Activated CD8-positive, alpha-beta memory T cell treated with anti-CD3 and anti-CD28 coated beads for 4 hours (primary cell): ENCODE measurements around the gene ATP6V0E1.

Experiments used
- DNase-seq, 2 donors: peaks; one replicate each; pipeline ENCODE4 v3.0.0-alpha.2; 2020; ENCODE audit warnings: low read depth in 2 of 2

Gene ATP6V0E1

DNA sequence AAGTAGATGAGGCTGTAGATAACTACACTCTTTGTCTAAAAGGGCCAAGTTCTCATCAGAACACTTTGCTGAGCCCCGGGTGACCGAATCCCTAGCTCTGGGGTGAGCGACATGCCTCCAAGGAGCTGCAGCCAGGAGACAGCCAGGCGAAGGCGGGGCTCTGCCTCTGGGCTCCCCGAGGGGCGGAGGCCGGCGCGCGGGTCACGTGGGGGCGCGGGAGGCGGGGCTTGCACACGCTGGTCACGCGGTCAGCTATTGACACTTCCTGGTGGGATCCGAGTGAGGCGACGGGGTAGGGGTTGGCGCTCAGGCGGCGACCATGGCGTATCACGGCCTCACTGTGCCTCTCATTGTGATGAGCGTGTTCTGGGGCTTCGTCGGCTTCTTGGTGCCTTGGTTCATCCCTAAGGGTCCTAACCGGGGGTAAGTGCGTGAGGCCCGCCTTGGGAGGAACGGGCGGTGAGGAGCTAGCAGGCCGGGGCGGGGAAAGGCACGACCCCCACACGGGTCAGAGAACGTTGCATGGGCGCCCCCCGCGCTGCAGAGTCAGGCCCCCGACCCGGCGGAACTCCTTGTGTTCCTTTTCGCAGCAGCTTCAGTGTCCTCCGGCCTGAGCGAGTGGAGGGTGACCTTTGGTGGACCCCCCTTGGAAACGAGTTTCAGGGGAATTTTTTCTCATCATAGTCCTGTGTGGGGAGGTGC lies at the start of gene ATP6V0E1:
Gene ATP6V0E1 (plus strand): TSS at position 230 of the 702 bp plus-strand sequence. CDS start 90 bp downstream, at position 320.
- peak; percentile 85 to 90 for DNase-seq

DNA sequence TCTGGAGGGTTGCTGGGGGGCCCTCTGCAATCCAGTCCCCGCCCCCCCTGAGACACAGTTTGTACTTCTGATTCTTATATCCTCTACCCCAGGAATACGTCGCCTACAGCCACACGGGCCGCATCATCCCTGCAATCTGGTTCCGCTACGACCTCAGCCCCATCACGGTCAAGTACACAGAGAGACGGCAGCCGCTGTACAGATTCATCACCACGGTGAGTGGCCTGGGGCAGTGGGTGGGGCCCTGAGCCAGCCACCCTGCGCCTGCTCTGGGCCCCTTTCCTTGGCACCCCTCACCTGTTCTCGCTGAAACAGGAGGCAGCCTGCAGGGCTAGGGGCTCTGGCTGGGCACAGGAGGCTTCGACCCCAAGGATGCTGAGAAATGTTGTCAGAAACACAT lies 48.5 kb upstream of the ATP6V0E1 start:
- no peak for DNase-seq

DNA sequence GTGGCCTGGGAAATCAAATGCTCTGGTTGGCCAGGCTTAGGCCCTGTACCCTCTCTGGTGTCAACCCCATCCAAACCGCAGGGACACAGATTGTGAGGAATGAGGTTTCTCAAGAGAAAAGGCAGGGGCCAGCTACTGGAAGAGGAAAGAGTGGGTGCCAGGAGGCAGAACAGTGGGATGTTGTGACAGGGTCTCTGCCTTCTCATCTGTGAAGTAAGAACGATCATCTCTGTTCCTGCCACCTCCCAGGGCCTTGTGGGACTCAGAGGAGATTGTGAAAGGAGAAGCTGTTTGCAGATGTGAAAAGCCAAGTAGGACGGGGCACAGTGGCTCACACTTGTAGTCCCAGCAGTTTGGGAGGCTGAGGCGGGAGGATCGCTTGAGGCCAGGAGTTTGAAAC lies 47.2 kb upstream of the ATP6V0E1 start:
- no peak for DNase-seq

DNA sequence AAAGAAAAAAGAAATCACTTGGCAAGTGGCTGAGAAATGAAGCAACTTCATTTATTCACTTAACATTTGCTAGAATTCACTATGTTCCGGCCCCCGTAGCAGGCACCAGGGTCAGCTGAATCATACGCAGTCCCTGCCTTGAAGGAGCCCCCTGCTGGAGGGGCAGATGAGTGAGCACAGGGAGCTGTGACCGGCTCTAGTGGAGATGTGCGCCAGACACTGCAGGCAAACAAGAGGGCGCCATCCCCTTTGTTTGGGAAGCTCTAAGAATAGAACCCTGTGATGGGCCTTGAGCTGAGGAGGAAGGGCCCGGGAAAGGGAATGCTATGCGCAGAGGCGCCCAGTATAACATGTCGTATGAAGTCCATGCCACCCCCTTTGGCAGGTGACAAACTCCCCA lies 44.5 kb upstream of the ATP6V0E1 start:
- no peak for DNase-seq

DNA sequence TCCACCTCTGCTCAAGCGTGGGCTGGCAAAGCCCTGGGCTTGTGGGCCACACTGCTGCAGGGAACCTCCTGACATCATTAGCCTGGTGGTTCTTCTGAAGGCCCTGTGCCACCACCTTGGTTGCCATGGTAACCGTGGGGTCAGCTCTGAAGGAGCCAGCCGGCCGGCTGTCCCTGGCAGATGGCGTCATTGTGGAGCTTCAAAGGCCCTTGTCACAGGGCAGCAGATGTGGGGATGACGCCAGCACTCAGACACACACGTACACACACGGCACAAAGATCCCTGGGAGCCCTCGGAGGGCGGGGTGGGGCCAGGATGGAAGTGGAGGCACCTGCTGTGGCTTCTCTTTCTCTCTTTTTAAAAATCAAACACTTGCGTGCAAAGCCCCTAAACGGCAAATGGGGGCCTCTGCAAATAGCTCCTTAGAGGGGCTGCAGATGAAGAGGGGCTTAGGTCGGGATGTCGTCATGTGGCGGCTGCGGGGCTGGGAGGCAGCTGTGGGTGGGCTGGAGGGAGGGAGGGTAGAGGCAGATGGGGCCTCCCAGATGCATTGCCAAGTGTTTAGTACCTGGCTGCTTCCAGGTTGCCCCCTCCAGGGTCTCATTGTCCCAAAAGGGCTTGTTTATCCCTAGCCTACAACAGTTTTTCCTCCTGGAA lies 43.8 kb upstream of the ATP6V0E1 start:
- no peak for DNase-seq

DNA sequence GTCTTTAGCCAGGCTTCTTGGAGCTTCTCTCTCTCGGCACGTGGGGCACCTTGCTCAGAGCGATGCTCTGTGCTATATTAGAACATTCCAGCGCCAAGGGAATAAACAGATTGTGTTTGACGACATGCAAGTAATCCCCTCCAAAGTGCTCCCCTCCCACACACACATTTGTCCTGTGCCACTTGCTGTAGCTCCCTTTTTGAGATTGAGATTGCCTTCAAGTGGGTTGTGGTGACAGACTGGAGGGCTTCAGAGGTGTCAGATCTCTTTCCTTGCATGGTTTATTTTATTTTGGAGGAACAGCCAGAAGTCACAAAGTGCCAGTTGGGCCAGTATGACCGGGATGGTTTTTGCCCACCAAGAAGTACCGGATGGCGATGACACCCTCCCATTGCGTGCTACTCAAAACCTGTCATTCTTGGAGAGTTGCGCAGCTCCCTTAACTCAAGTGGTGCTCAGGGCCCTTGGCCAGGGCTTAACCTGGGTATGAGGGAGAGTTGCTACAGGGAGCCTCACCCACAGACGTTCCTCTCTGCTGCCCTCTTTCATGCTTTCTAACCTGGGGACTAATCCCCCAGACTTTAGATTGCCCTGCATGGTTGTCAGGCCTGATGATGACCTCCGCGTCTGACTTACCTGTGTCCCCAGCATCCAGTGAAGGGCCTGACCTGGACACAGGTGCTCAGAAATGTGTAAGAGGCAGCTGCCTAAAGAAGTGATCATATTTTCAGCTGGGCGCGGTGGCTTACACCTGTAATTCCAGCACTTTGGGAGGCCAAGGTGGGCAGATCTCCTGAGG lies 43.1 kb upstream of the ATP6V0E1 start:
- DNase-seq = no peak

DNA sequence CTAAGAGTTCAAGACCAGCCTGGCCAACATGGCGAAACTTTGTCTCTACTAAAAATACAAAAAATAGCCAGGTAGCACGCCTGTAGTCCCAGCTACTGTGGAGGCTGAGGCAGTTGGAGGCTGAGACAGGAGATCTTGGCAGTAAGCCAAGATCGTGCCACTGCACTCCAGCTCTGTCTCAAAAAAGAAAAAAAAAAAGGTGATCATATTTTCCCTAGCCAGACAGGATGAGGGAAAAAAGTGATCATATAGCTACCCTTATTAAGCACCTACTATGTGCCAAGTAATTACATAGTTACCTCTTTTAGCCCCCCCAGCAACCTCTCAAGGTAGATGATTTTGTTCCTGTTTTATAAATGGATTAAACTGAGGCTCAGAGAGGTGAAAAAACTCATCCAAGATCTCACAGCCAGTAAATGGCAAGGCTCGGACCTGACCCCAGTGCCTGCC lies 42.5 kb upstream of the ATP6V0E1 start:
- no peak for DNase-seq

DNA sequence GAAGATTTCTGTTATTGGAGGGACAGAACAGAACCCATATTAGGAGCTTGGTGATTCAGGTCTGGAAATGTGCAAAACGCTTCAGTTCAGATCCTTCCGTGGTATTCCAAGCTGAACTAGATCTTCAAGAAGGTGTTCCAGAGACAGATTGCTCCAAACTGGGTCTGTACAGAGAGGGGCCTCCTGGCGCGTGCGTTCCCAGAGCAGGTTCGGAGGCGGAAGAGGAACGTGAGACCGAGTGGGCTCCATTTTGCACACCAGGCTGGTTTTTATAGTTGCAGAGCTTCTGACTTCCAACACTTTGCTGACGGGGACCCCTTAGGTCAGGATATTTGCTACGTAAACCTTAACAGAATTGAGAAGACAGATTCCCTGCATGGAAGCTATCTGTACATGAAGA lies 41.0 kb upstream of the ATP6V0E1 start:
- no peak for DNase-seq

DNA sequence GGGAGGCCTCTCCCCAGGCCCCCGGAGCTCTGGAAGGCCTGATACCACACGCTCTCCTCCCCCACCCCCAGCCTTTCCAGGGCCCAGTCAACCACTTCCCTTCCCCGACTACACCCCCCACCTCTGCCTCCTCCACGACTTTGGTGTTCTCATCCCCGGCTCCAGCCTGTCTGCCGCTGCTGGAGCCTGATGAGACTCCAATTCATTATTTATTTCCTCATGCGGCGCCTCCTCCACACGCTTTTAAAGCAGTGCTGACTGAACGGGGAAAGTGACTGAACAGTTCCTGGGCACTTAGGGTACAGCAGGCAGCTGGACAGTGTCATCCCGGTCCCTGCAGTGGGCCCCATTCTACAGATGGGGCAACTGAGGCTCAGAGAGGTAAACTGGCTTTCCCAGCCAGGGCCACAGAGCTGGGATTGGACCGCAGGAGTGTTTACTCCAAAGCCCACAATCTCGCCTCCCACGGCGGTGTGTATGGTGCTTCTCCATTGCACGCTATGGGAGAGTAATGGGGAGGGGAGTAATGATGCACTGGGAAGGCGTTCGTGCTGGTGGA lies 40.2 kb upstream of the ATP6V0E1 start:
- no peak for DNase-seq

DNA sequence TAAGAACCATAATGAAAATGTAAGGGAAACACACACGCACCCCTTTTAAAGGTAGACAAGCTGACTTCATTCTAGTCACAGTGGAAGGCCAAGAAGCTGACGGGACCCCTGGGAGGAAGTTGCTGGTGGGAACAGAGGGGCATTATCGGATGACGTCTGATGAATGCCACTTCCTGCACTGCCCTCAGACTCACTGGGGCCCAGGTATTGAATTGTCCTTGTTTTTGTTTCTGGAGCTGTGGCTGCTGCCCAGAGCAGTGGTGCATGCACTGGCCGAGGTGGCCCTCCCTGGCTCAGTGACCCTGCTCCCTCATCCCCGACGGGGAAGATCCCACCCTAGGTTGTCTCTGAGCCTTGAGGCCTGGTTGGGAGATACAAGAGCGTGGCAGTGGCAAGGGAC lies 39.7 kb upstream of the ATP6V0E1 start:
- DNase-seq = no peak

DNA sequence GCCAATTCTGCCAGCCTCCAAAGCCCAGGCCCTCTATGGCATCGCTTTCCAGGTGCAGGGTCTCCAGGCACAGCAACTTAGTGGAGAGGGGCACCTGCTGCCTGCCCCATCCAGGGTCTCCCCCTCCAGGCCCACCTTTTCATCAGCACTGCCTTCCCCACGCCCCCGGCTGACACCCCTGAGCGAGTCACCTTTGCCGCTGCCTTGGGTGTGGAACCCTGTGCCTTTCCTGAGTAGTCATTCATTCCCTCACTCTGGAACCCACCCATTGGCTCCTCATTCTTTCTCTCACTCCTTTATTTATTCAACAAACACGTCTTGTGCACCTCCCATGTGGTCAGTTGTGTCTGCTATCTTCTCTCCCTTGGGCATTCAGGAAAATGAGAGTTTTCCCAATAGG lies 38.8 kb upstream of the ATP6V0E1 start:
- no peak for DNase-seq

DNA sequence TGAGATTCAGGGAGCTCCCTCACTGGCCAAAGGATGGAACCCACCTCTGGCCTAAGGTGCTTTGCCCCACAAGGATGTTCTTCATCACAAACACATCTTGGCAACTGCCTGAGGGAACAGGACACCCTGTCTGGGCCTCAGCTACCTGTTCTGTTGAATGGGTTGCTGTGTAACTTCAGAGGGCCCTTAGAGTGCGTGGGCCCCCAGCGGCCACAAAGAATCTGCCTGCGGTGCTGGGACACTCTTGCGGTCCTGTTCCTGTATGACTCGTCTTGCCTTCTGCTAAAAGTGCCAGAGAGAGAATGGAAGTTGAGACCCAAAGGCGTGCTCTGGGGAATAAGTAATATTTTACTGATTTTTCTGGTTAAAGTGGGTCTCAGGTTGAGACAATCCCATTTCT lies 38.4 kb upstream of the ATP6V0E1 start:
- no peak for DNase-seq

DNA sequence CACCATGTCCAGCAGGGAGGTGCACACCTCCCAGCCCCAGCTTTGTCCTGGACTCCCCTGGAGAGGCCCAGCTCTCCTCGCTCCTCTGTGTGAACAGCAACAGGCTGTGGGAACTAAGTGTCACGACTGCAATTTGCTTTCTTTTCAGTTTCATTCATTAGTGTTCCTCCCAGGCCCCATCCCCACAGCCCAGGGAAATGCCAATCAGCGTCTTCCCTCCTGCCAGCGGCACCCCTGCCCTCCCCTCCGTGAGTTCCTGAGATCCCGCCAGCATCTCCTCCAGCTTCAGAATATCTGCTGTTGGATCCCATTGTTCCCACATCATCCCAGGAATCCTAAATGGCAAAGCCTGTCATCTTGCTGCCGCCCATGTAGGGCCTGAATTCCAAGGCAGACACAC lies 37.4 kb upstream of the ATP6V0E1 start:
- no peak for DNase-seq

DNA sequence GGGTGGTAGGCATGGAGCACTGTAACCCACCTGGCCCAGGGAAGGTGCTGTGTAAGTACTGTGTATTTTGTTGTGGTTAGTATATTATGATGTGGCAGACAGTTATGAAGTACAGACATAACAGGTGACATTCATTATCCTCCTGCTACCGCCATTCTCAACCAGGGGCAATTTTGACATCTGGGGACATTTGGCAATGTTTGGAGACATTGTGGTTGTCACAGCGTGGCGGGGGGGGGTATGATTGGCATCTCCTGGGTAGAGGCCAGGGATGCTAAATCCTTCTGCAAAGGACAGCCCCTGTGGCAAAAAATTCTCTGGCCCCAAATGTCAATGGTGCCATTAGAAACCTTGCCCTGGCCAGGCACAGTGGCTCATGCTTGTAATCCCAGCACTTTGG lies 34.1 kb upstream of the ATP6V0E1 start:
- DNase-seq = no peak

DNA sequence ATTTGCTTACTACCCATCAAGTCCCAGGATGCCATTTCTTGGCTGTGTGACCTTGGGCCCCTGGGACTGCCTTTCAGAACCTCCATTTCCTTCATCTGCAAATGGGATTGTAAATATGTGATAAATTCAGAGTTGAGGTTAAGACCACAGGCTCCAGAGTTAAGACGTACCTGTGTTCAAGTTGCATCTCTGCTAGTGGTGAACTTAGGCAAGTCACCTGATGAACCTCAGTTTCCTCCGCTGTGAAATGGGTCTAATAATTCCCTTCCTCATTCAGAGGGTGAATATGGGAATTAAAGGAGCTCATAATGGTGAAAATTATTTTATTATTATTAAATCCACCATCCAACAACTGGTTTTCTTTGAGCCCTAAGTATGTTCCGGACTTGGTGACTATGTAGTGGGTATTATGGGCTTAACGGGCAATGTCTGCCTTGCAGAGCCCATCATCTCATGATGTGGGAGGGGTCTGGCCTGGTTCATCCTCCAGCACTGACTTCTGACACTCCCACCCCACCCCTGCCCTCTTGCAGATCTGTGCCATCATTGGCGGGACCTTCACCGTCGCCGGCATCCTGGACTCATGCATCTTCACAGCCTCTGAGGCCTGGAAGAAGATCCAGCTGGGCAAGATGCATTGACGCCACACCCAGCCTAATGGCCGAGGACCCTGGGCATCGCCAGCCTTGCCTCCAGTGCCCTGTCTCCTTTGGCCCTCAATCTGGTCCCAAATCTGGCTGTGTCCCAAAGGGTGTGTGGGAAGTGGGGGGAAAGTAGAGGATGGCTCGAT lies 33.2 kb upstream of the ATP6V0E1 start:
- no peak for DNase-seq

DNA sequence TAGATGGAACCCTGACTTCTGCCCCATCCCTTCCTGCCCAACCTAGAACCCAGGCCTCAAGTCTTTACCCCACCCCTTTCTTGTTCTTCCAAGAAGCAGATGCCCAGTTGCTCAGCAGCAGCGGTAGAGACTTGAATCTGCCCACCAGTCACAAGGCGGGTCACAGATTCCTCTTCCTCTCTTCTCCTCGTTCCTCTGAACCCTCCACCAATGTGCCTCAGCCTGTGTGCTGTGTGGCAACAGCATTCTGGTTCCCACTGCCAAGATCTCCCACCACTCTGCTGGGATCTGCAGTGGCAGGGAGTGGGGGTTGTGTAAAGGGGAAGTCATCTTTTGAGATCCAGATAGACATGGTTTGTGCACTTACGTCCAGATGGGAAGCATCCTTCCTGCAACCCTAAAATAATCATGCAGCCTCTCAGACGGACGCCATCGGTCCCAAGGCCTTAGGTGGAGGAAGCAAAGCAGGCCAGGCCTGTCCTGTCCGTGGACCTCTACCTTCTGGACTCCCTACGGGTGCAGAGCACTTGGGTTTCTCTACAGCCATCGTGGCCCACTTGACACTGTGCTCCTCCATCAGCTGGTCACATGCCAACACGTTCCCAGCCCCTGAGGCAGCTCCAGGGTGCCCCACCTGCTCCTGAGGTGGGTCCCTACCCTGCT lies 32.1 kb upstream of the ATP6V0E1 start:
- no peak for DNase-seq

DNA sequence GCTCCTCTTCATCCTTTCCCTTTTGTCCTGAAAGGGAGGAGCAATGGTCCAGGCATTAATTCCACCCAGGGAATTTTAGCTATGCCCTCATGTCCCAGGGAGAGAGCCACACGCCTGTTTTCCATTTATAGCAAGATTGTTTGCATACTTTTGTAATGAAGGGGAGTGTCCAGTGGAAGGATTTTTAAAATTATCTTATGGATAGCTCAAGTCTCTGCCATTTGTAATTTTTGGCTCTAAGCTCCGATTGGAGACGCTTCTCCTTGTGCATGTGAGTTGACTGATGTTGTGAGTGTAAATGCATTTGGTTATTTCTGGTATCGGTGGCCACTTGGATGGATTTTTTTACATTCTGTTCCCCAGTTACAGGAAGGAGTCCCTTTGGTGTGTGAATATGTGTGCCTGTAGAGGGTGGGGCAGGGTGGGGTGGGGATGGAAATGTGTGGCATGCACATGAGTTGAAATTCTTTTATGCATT lies 31.5 kb upstream of the ATP6V0E1 start:
- no peak for DNase-seq

DNA sequence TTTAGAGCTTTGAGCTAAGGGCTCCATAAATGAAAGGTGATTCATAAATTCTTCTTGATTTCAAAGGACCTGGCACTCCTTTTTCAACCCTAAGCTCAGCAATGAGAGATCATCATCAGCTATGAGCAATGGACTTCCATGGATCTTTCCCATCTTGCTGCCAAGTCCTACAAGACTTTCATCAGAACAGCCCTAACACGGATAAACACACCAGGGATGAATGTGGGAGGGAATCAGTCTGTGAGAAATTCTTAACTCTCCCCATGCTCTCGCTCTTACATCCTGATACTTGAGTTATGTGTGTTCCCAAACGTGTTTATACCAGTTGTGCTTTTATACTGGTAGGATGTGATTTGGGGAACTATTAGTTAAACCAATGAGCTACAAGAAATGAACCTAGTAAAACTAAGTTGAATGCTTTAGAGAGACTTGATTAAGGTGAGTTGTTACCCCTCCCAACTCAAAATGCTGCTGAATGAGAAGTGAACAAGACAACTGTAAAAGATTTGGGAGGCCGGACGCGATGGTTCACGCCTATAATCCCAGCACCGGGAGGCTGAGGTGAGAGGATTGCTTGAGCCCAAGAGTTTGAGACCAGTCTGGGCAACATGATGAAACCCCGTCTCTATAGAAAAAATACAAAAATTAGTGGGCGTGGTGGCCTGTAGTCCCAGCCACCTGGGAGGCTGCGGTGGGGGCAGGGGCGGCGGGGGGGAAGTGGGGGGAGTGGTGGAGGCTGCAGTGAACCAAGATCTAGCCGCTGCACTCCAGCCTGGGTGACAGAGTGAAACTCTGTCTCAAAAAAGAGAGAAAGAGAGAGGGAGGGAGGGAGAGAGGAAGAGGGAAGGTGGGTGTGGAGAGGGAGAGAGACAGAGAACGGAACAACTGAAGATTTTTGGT lies 29.5 kb upstream of the ATP6V0E1 start:
- no peak for DNase-seq

DNA sequence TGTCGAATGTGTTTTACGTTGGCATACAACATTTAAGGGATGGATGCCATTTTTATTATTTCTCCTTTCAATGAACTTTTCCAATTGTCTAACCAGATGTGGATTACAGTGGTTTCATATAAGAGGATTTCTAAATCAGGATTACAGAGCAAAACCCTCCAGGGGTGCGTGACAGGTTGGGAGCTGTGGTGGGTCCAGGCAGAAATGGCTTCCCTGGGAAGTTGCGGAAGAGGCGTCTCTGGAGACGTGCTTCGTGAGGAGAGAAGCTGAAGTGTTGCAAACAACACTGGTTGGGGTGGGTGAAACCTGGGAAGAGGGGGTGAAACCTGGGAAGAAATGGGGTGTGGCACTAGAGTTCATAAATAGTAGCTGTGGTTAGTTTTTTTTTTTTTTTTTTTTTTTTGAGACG lies 28.8 kb upstream of the ATP6V0E1 start:
- DNase-seq = no peak

DNA sequence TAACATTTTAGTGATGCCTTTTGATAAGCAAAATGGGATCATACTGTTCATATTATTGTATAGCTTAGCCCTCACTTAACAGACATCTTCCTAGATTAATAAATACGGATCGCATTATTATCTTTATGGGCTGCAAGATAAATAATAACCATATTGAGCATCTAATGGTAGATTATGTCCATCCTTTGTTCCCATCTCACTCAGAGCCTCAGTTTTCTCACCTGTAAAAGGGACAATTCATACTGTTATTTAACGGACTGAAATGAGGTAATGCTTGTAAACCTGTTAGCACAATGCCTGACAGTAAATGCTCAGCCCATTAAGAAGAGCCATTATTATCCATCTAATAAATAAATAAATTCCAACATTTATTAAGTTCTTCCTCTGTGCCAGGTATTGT lies 27.3 kb upstream of the ATP6V0E1 start:
- no peak for DNase-seq
